NCI-H146 treated with DMSO at 0.1 percent for 48 hours (cell line): ENCODE results near the gene CAPN5.

Experiments
- DNase-seq: peaks from one replicate; lab custom pipeline; 2025; ENCODE audit not compliant: unreplicated experiment; lab: John Stamatoyannopoulos, UW

The CAPN5 gene

GRCh38 chr11:77165066-77165465 is 98.3 kb downstream of the CAPN5 start:
- DNase-seq, result no peak

GRCh38 chr11:77166021-77166420 is 99.2 kb downstream of the CAPN5 start:
- DNase-seq, result no peak

- DNase-seq, result no peak
Measured at GRCh38 chr11:77167111-77167626, 100.4 kb downstream of the CAPN5 start.

DNA sequence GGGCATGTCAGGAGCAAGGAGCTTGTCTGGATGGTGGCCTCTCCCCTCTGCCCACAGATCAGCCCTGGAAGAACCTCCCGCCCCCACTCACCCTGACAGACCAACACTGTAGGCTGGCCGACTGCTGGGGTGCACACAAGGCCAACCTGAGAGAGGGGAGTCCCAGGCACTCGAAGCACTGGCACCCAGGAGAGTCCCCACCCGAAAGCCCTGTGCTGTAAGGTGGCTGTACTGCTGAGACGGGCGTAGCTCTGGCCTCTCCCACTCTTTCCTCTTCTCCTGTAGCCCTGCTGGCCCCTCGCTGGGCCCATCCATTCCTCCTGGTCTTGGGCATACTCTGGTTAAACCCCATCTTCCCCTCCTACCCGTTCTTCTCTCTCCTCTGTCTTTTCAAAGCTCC is 101.0 kb downstream of the CAPN5 start:
- no peak for DNase-seq

- DNase-seq, result no peak
Measured at GRCh38 chr11:77170107-77170506, 103.3 kb downstream of the CAPN5 start.

GRCh38 chr11:77171254-77171653 is 104.5 kb downstream of the CAPN5 start:
- DNase-seq, result no peak

DNA sequence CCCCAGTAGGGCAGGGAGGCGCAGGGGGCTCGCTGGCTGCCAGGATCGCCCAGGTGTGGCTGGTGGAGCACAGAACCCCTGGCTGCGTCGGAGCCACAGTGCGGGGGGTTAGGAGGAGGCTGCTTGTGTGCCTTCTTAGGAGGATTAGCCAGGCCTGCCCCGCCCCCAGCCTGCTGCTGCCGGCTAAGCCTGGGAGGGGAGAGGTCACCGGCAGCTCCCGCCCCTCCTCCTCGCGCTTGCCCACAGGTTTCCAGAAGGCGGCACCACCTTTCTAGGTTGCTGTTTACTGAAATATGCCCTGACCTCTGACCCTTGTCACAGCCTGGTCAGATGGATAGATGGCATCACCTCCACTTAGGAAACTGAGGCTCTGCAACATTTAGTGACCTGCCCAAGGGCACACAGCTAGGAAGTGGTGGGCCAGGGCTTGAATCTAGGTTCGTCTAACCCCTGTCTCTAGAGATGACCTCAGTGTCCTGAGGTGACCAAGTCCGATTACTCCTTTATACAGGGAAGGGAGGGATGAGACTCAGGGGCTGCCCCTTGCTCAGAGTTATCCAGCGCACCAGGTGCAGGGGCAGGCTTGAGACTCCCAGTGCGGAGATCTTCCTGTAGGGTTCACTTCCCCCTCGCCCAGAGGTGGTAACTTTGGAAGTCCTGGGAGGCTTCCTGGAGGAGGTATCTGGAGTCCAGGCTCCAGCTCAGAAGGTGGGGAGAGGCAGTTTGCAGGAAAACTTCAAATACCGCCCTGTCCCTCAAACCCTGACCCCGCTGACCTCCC is 105.3 kb downstream of the CAPN5 start:
- DNase-seq, result no peak

GRCh38 chr11:77172666-77172982 is 105.9 kb downstream of the CAPN5 start:
- DNase-seq, result no peak

- no peak for DNase-seq
Measured at GRCh38 chr11:77173494-77173893, 106.7 kb downstream of the CAPN5 start.

- DNase-seq, result peak; percentile 72
Measured at GRCh38 chr11:77174559-77174958, 107.8 kb downstream of the CAPN5 start.

- no peak for DNase-seq
Measured at GRCh38 chr11:77175021-77175842, 108.5 kb downstream of the CAPN5 start.
